Subcutaneous preadipocyte (primary cell): Measurements from ENCODE around the gene APLF. TPM values are rescaled to one million over a fixed set of nuclear protein-coding genes. Genes with fewer than 3 reads are reported as not detected.

Experiments
- total RNA-seq: library from RNA; depleted of rRNA; stranded (reverse); fragments of >200 nt; gene quantifications from 2 replicates; pipeline ENCODE4 v1.2.3, GENCODE V29; 2012

APLF gene
- total RNA-seq: 3.1 and 4.0 TPM in 2 replicates

GRCh38 chr2:68467077-68467960 lies at the start of gene APLF, which contains the start of gene FBXO48:
APLF (plus strand) TSS chr2:68467585; CDS start chr2:68467732, 147 bp downstream.
FBXO48 (minus strand) TSS chr2:68467294; CDS start chr2:68465145, 2,149 bp downstream.

Other genes with a start within 250 kb of the APLF start
- gene PPP3R1, start 215.1 kb upstream of the APLF start, total RNA-seq: 18.4 and 22.9 TPM in 2 replicates
- 36.0 and 40.1 TPM in 2 replicates for gene CNRIP1, start 147.6 kb upstream of the APLF start, total RNA-seq
- gene PLEK, start 102.3 kb upstream of the APLF start, total RNA-seq: not detected in 2 replicates
- gene FBXO48, start 291 bp upstream of the APLF start, total RNA-seq: 0.37 and 0.59 TPM in 2 replicates
- gene PROKR1, start 176.0 kb downstream of the APLF start, total RNA-seq: under 0.01 TPM in 1 of 2 replicates, not detected in the other